Esophagus muscularis mucosa (tissue), 3 donors: ENCODE data around the gene DGKG.

Experiments used
- EP300 ChIP-seq: sonication (generic); formaldehyde crosslinking; IDR thresholded peaks from one replicate; pipeline ENCODE4 v1.6.1; 2017; ENCODE audit warnings: antibody characterized with exemption
- TF ChIP-seq, protein P1 (sequence below), 3 experiments: fragments of 200-600 bp in 2 of 3; fragments of 450-650 bp in 1 of 3; sonication (generic) in 2 of 3; IDR thresholded peaks; one replicate each; pipeline ENCODE4 v1.5.1; 2017 to 2019; ENCODE audit warnings: antibody characterized with exemption in 3 of 3, mild to moderate bottlenecking in 2 of 3, moderate library complexity in 1 of 3

DNA sequence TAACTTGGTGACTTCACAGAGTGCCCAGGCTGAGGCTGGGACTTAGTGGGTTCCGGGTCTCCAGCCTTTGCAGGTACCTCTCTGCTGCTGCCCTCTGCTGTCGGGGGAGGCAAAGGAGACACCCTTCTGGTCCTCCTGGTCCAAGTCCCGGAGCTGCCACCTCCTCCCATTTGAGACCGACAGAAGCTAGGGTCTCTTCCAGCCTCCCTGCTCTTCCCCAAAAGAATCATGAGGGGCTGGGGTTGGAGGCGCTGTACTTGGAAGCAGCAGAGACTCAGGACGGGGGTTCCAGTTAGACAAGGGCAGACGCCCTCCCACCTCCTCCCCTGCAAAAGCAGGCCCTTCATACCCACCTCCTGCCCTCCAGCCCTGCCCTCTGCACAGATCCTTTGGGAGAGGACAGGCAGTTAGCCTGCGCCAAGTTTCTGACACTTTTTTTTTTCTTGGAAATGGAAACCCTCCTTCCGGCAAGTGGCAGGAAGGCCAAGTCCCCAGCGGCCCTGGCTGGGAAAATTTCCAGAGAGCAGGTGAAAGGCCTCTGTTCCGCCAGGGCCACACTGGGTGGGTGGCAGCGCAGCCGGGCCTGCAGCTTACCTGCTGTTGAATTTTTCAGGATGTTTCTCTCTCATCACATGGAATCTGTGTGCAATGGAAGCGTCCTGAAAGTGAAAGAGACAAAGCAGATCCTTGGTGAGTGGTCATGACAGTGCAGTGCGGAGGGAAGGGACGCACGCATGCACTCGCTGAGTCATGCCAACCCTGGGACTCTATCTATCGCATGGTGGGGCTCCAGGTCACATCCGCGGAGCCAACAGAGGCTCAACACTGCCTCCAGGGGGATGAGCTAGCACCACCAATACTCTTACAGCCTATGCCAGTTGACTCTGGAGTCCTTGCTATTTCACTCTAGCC lies 119.9 kb downstream of the DGKG start:
- TF ChIP-seq, protein P1, sequence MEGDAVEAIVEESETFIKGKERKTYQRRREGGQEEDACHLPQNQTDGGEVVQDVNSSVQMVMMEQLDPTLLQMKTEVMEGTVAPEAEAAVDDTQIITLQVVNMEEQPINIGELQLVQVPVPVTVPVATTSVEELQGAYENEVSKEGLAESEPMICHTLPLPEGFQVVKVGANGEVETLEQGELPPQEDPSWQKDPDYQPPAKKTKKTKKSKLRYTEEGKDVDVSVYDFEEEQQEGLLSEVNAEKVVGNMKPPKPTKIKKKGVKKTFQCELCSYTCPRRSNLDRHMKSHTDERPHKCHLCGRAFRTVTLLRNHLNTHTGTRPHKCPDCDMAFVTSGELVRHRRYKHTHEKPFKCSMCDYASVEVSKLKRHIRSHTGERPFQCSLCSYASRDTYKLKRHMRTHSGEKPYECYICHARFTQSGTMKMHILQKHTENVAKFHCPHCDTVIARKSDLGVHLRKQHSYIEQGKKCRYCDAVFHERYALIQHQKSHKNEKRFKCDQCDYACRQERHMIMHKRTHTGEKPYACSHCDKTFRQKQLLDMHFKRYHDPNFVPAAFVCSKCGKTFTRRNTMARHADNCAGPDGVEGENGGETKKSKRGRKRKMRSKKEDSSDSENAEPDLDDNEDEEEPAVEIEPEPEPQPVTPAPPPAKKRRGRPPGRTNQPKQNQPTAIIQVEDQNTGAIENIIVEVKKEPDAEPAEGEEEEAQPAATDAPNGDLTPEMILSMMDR (IDR thresholded peaks at IDR 0.05): peak in 2 of 3 experiments; percentile 32 to 40
- no peak for TF ChIP-seq EP300
